22Rv1 (cell line): Measurements from ENCODE around the gene SNX6.

ENCODE experiments used
- H3K27ac ChIP-seq: fragments of 450-650 bp; 2 replicates; pipeline ENCODE4 v1.5.1; 2017
- ZFX ChIP-seq: fragments of 450-650 bp; IDR thresholded peaks from 2 replicates; pipeline ENCODE4 v1.6.1; 2017; ENCODE audit warnings: antibody characterized with exemption, borderline replicate concordance
- TF ChIP-seq, protein P1 (sequence below): fragments of 450-650 bp; IDR thresholded peaks from 2 replicates; pipeline ENCODE4 v1.5.1; 2017; ENCODE audit warnings: mild to moderate bottlenecking

The SNX6 gene

DNA sequence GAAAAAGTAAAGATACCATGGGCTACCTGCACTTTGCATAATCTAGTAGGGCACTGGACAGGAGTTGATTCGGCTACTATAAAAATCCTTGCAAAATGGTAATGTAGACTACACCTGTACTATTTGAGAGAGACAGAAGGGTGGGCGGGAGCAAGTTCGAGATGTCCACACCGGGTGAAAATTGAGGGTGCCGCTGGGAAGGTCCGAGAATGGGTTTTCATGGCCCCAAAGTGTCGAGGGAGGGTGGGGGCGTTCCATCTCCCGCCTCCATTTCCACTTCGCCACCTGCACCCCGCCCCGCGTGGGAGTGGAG is 648 bp downstream of the SNX6 start:
- peak overlapping the region; percentile 66 for H3K27ac ChIP-seq
- TF ChIP-seq, protein P1, sequence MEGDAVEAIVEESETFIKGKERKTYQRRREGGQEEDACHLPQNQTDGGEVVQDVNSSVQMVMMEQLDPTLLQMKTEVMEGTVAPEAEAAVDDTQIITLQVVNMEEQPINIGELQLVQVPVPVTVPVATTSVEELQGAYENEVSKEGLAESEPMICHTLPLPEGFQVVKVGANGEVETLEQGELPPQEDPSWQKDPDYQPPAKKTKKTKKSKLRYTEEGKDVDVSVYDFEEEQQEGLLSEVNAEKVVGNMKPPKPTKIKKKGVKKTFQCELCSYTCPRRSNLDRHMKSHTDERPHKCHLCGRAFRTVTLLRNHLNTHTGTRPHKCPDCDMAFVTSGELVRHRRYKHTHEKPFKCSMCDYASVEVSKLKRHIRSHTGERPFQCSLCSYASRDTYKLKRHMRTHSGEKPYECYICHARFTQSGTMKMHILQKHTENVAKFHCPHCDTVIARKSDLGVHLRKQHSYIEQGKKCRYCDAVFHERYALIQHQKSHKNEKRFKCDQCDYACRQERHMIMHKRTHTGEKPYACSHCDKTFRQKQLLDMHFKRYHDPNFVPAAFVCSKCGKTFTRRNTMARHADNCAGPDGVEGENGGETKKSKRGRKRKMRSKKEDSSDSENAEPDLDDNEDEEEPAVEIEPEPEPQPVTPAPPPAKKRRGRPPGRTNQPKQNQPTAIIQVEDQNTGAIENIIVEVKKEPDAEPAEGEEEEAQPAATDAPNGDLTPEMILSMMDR, result no peak
- no peak for TF ChIP-seq ZFX

DNA sequence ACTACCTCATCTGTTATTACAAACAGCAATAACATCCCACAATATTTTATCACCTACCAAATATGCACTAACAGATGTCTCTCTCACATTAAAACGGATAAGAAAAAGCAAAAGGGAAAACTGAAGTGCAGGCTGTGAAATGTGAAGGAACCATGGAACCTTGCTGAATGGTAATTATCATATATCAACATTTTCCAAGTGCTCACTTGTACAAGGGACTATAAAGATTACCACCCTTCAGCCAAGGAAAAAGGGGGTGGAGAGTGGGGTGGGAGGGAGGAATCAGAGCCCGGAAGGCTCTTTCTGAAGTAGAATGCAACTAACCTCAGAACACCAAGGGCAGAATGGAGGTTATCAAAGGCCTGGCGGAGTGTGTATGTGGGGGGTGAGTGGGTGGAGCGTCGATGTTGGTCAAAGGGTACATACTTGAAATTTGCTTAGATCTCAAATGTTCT is 1.2 kb downstream of the SNX6 start:
- no peak for TF ChIP-seq ZFX
- TF ChIP-seq, protein P1, result no peak
- peak overlapping the region; percentile 66; the same call in 1 of the 2 replicates for H3K27ac ChIP-seq

DNA sequence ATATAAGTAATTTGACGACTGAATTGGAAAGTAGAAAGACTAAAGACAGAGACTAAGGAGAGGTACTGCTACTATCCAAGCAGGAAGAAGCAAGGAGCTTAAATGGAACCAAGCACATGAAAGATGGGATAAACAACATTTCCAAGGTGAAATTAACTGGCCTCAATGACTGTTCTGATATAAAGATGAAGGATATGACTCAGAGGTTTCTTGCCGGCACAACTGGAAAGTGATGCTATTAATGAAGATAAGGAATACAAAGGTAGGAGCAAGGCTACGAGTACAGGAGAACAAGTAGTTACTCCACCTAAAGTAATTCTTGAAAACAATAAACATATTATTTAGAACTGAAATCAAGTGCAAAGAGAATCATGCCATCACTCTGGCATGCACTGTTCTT is 6.4 kb downstream of the SNX6 start:
- TF ChIP-seq, protein P1, result no peak
- no peak for TF ChIP-seq ZFX
- H3K27ac ChIP-seq, result no peak overlapping the region

DNA sequence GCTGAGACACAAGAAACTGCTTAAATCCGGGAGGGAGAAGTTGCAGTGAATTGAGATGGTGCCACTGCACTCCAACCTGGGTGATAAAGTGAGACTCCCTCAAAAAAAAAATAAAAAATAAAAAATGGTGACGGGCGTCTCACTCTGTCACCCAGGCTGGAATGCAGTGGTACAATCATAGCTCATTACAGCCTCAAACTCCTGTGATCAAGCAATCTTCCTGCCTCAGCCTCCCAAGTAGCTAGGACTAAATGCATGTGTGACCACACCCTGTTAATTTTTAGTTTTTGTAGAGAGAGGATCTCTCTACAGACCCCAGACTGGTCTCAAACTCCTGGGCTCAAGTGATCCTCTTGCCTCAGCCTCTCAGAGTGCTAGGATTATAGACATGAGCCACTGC is 9.1 kb downstream of the SNX6 start:
- TF ChIP-seq, protein P1, result no peak
- no peak overlapping the region for H3K27ac ChIP-seq

DNA sequence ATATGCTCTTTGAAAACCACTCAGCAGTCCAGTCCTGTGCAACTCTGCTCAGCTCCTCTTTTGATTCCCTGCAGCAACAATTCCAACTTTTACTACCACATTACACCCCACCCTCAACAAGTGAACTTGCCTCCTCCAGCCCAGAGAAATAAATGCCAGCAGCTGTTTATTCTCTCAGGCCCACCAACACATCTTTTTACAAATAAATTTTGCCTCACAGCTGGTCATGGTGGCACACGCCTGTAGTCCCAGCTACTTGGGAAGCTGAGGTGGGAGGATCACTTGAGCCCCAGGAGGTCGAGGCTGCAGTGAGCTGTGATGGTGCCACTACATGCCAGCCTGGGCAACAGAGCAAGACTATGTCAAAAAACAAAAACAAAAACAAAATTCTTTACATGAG is 9.8 kb downstream of the SNX6 start:
- H3K27ac ChIP-seq, result no peak overlapping the region

DNA sequence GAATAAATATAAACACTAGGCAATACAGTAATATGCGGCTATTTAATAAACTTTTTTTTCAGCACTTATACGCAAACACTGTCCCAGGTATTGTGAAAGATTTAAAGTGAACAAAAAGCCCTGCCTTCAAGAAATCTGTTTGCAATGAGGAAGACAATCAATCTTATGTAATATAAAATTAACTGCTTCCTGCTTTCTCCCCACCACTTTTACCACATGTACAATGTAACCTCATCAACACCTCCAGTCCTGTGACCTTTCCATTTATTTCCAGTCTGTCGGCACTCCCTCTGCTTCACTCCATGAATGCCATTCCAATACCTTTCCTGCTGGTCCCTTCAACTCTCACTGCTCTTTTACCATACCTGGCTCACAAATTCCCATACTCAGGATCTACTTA is 10.5 kb downstream of the SNX6 start:
- TF ChIP-seq, protein P1, result no peak
- no peak for TF ChIP-seq ZFX
- H3K27ac ChIP-seq, result no peak overlapping the region

More for the DNA sequence above, 9.8 kb downstream of the SNX6 start:
- no peak for TF ChIP-seq ZFX
- TF ChIP-seq, protein P1, result no peak

DNA sequence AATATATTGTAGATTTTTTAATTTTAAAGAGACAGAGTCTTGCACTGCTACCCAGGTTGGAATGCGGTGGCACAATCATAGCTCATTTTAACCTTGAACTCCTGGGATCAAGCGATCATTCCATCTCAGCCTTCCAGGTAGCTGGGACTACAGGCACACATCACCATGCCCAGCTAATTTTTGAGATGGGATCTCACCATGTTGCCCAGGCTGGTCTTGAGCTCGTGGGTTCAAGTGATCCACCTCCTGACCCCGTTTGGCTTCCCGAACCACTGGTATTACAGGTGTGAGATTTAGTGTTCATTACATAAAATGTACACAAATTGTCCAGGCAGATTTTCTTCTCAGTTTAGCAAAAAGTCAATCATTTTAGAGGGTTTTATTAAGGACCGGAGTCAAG is 13.6 kb downstream of the SNX6 start:
- H3K27ac ChIP-seq, result no peak overlapping the region
- TF ChIP-seq, protein P1, result no peak
- TF ChIP-seq ZFX, result no peak
